PC-3 (cell line): ENCODE data around the gene HOXB7. TPM values are rescaled to one million over a fixed set of nuclear protein-coding genes. Genes with fewer than 3 reads are reported as not detected.

Experiments used
- ATAC-seq: fragments of 200-7000 bp; cut with Tn5 transposase; 2 replicates; pipeline ENCODE4 v1.9.1; 2020; ENCODE audit warnings: mild to moderate bottlenecking, moderate library complexity
- BruUV-seq: library from RNA; stranded (reverse); fragments of 400-500 nt; replicated peaks from 2 replicates; lab custom pipeline; 2021; lab: Mats Ljungman, UMichigan
- CTCF ChIA-PET: fragments of 300-600 bp; sonication (Branson Sonifier 250); formaldehyde crosslinking; loops from one replicate; lab custom pipeline; 2022; ENCODE audit warnings: antibody characterized with exemption; lab: Charles Lee
- POLR2A ChIA-PET: fragments of 300-600 bp; sonication (Branson Sonifier 250); formaldehyde crosslinking; loops from one replicate; lab custom pipeline; 2022; ENCODE audit warnings: antibody characterized with exemption; ENCODE audit not compliant: unreplicated experiment; lab: Charles Lee
- DNase-seq: peaks from one replicate; pipeline ENCODE4 v3.0.0-alpha.2; 2015
- H2AFZ ChIP-seq: fragments of 300-600 bp; sonication (generic); 2 replicates; pipeline ENCODE4 v1.6.0; 2016; ENCODE audit warnings: antibody characterized with exemption, low read length
- H3F3A ChIP-seq: fragments of 300-600 bp; sonication (generic); one replicate; pipeline ENCODE4 v1.6.0; 2017; ENCODE audit warnings: antibody characterized with exemption, low read length, control low read depth, mild to moderate bottlenecking; ENCODE audit not compliant: unreplicated experiment
- H3K27ac ChIP-seq: fragments of 300-600 bp; sonication (generic); 2 replicates; pipeline ENCODE4 v1.5.1; 2016; ENCODE audit warnings: mild to moderate bottlenecking, low read length
- H3K27me3 ChIP-seq: fragments of 300-600 bp; sonication (generic); 2 replicates; pipeline ENCODE4 v1.6.1; 2016; ENCODE audit warnings: low read length, mixed read lengths
- H3K36me3 ChIP-seq: fragments of 300-600 bp; sonication (generic); 2 replicates; pipeline ENCODE4 v1.6.1; 2016; ENCODE audit warnings: low read depth, mixed run types, low read length, mixed read lengths
- H3K4me1 ChIP-seq: fragments of 300-600 bp; sonication (generic); 2 replicates; pipeline ENCODE4 v1.5.1; 2016; ENCODE audit warnings: low read length; ENCODE audit not compliant: insufficient read depth
- H3K4me2 ChIP-seq: fragments of 300-600 bp; sonication (generic); 2 replicates; pipeline ENCODE4 v1.6.0; 2016; ENCODE audit warnings: low read length
- H3K4me3 ChIP-seq: fragments of 300-600 bp; sonication (generic); 2 replicates; pipeline ENCODE4 v1.5.1; 2016; ENCODE audit warnings: mild to moderate bottlenecking, low read length, mixed read lengths
- H3K79me2 ChIP-seq: fragments of 300-600 bp; sonication (generic); 2 replicates; pipeline ENCODE4 v1.6.1; 2017; ENCODE audit warnings: low read length, mixed read lengths
- H3K9ac ChIP-seq: fragments of 300-600 bp; sonication (generic); 2 replicates; pipeline ENCODE4 v1.6.0; 2016; ENCODE audit warnings: mild to moderate bottlenecking, low read length
- H3K9me2 ChIP-seq: fragments of 300-600 bp; sonication (generic); replicated peaks from 2 replicates; pipeline ENCODE4 v1.6.1; 2016; ENCODE audit warnings: mixed run types, low read length, mixed read lengths
- H3K9me3 ChIP-seq: fragments of 300-600 bp; sonication (generic); 2 replicates; pipeline ENCODE4 v1.6.1; 2016; ENCODE audit warnings: low read length, mixed read lengths
- H4K20me1 ChIP-seq: fragments of 300-600 bp; sonication (generic); 2 replicates; pipeline ENCODE4 v1.6.1; 2016; ENCODE audit warnings: low read length, mixed read lengths
- CTCF ChIP-seq: fragments of 300-600 bp; sonication (generic); conservative IDR thresholded peaks from 2 replicates; pipeline ENCODE4 v1.5.1; 2017; ENCODE audit warnings: antibody characterized with exemption, low read depth, mild to moderate bottlenecking, low read length
- EZH2 ChIP-seq: fragments of 300-600 bp; sonication (generic); IDR thresholded peaks from one replicate; pipeline ENCODE4 v1.6.1; 2017; ENCODE audit warnings: antibody characterized with exemption, mild to moderate bottlenecking, low read length; ENCODE audit not compliant: unreplicated experiment
- EZH2phosphoT487 ChIP-seq: fragments of 300-600 bp; sonication (generic); IDR thresholded peaks from 2 replicates; pipeline ENCODE4 v1.6.1; 2018; ENCODE audit warnings: mild to moderate bottlenecking, antibody characterized with exemption, low read length, borderline replicate concordance
- intact Hi-C: fragments of 100-400 bp; cut with micrococcal nuclease; formaldehyde crosslinking; loops from 2 replicates; pipeline ENCODE4 v1.9.0; 2023
- total RNA-seq: library from RNA; depleted of rRNA; stranded (reverse); fragments of >200 nt; gene quantifications from 2 replicates; pipeline ENCODE4 v1.2.3, GENCODE V29; 2014

The HOXB7 gene
- total RNA-seq, 1 experiment from 2014 or later = not detected

- Histone ChIP-seq H3K4me2 (peak overlapping the region; percentile 99), H3K36me3 (no peaks in the 10 kb centered on the region), H3K27ac (no peak overlapping the region), H3K9me2 (no peaks in the 10 kb centered on the region), H3K4me3 (peak overlapping the region; percentile 80), H2AFZ (peak overlapping the region; percentile 97; the same call in 1 of the 2 replicates), H3K79me2 (no peaks in the 10 kb centered on the region), H3K9me3 (no peaks in the 10 kb centered on the region), H3K9ac (no peak overlapping the region), H3K4me1 (peaks cover 33% of the 10 kb centered on the region), H3K27me3 (peaks cover 58% of the 10 kb centered on the region), H3F3A (no peaks in the 10 kb centered on the region), H4K20me1 (no peaks in the 10 kb centered on the region)
- DNase-seq (no peak), ATAC-seq (peak; percentile 3)
- ChIA-PET POLR2A (no interaction called here), CTCF (interaction anchor here (0.5 kb wide), 1 partner anchor 109 kb away, joined by 6 read pairs; the partner anchor contains the start of gene HOXB13)
- TF ChIP-seq CTCF = no peak
- TF ChIP-seq EZH2phosphoT487 = no peak
- no peak for TF ChIP-seq EZH2
- intact Hi-C loops = loop anchor here (2.0 to 5.0 kb wide), 2 partner anchors 467 to 593 kb away; no protein-coding TSS in a partner anchor
- BruUV-seq = no TSS peak
Observed at GRCh38 chr17:48619826-48620449, 9.1 kb upstream of the HOXB7 start.

GRCh38 chr17:48618256-48618896 is 7.6 kb upstream of the HOXB7 start:
- Histone ChIP-seq H3K36me3 (no peaks in the 10 kb centered on the region), H4K20me1 (no peaks in the 10 kb centered on the region), H3K79me2 (no peaks in the 10 kb centered on the region), H3F3A (no peaks in the 10 kb centered on the region), H3K27me3 (peaks cover 60% of the 10 kb centered on the region), H3K4me3 (peak overlapping the region; percentile 80), H3K9me3 (no peaks in the 10 kb centered on the region), H3K4me2 (peak overlapping the region; percentile 99), H3K9me2 (no peaks in the 10 kb centered on the region), H3K27ac (no peak overlapping the region), H3K4me1 (peaks cover 29% of the 10 kb centered on the region), H2AFZ (peak overlapping the region; percentile 97), H3K9ac (peak overlapping the region; percentile 20; the same call in 1 of the 2 replicates)
- DNase-seq = peak; percentile 97
- ChIA-PET CTCF (interaction anchor here (0.7 to 1.4 kb wide), 4 partner anchors 282 to 356 kb away, joined by 3 to 8 read pairs (median 6); no protein-coding TSS in a partner anchor), POLR2A (interaction anchor here (0.6 kb wide), 1 partner anchor 343 kb away, joined by 4 read pairs; no protein-coding TSS in a partner anchor)
- no TSS peak for BruUV-seq
- intact Hi-C loops = loop anchor here (1.0 to 5.0 kb wide), 6 partner anchors 282 to 591 kb away; no protein-coding TSS in a partner anchor
- ATAC-seq = peak; percentile 66
- TF ChIP-seq CTCF (peak; percentile 98), EZH2 (peak; percentile 33), EZH2phosphoT487 (no peak; the same call in 1 of the 2 replicates)
